Cardiac septum (tissue), 1 donor: ENCODE results near the gene CTSL. TPM values are rescaled to one million over a fixed set of nuclear protein-coding genes. Genes with fewer than 3 reads are reported as not detected.
"Not testable (repeated sequence)": the region's sequence is repeated elsewhere in the genome, so short reads cannot be mapped to it uniquely, and the experiment has no call there.

ENCODE experiments used
- DNase-seq: peaks from one replicate; pipeline ENCODE4 v3.0.0-alpha.2; 2020; ENCODE audit warnings: low spot score
- intact Hi-C: fragments of 100-400 bp; cut with DNase I; formaldehyde crosslinking; loops from one replicate; pipeline ENCODE4 v1.14.0; 2022
- total RNA-seq: library from RNA; stranded (reverse); fragmentation: NEBNext Ultra II Directional; extraction: Animal tissue kit (Norgen Biotek cat#: 25700); gene quantifications from one replicate; pipeline ENCODE4 v1.2.1, GENCODE V29; 2021
- donor health status: DM: no; HTN: no; CAD: no.

The CTSL gene
- total RNA-seq, 1 donor from 2014 or later: 116 TPM

DNA sequence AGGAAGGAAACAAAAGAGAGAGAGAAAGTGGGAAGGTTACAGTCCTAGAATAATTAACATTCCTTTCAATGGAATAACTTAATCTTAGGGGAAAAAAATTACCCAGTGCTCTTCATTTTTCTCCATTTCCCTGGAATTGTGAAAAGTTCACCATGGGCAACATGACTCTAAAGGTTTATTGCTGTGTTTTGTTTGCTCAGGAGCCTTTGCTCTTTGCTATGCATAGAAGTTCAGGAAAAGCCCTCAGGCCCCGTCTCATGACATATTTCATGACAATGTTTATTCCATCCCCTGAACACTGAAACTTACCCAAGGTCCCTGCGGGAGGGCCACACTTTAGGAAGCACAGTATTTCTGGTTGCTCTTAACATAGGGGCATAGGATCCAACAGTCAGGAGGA, 9.8 kb upstream of the CTSL start:
- DNase-seq: no peak
- intact Hi-C loops: no loop called here

- intact Hi-C loops: no loop called here
- DNase-seq: no peak
These were observed 8.5 kb upstream of the CTSL start for GRCh38 chr9:87717456-87717855.

- intact Hi-C loops: no loop called here
- DNase-seq: no peak
These were observed 7.7 kb upstream of the CTSL start for GRCh38 chr9:87718231-87718630.

- DNase-seq: no peak
- intact Hi-C loops: no loop called here
These were observed 6.9 kb upstream of the CTSL start for GRCh38 chr9:87718852-87719612.

DNA sequence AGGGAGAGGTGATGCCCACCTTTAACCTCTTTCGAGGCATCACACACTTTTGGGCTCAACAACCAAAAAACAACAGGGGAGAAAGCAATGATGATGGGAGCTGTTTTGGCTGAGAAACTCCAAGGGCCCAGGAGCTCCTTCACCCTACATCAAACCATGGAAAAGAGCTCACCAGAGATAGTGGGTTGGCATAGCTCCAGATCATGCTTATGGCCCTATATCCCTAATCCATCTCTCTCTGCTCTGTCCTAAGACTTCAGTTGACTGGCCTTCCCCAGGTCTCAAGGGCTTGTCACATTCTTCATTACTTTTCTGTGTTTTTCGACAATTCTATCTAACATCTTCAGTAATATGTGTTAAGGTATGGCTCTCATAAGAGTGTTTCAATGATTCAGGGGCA, 5.7 kb upstream of the CTSL start:
- intact Hi-C loops: no loop called here
- no peak for DNase-seq

DNA sequence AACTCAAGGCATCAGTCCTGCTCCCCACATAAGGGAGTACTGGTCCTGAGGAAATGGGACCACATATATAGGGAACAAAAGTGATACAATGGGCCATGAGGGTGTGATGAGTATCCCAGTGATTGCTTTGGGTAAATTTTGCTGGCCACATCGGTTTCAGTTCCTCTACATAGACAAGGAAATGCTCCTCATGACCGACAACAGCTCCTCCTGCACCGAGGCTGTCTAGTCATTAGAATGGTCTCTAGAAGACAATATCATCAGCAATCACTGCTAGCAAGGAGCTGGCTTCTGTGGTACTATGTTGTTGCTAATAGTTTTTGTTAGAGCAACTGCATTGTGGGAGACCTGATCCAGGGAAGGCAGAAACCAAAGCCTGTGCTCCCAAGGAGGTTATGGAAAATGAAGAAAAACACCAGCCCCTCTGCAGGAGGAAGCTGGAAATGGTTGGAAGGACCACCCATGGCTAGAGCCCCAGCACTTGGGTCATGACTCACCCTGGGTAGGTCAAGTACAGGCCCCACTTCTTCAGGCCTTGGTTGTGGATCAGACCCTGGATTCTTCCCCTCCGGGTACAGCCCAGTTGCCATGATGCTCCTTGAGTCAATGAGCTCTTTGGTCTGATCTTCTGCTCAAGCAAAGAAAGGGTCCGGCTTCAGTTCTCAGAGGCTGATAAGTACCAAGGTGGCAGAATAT, 3.4 kb upstream of the CTSL start:
- DNase-seq: no peak
- intact Hi-C loops: no loop called here

DNA sequence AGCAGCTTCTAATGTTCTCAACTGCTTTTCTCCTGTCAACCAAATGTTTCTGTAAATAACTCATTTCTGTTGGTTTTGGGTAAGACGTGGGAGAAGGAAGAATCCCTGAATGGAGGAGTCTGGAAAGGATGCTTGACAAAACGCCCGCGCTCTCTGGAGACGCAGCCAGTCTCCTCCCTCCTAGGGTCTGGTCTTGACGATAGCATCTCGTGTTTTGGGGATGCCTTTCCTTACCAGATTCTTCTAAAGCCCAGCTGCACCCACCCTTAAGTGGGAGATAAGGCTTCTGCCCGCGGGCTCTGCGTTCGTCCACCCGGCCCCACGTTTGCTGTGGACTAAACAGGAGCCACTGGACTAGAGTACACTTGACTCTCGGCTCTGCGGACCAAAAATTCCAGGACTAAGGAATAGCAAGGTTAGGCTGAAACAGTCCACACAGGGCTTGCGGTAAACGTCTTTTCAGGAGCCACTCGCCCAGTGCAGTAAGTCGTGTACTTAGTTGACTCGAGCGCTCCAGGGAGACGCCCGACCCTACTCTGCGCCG, 491 bp upstream of the CTSL start:
- DNase-seq: no peak
- intact Hi-C loops: no loop called here

DNA sequence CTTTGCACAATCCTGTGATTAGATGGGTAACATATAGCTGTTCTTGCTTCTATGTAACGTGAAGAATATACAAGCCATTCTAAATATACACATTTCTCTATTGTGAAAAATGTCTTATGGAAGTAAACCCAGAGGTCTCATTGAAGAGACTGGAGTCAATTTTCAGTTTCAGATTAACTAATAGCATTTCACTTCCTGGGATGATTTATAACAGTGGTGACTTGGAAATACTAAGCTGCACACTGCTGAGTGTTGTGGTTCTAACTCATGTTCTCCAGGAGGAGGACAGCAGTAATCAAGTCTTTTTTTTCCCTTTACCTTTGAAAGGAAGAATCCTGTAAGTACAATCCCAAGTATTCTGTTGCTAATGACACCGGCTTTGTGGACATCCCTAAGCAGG, 3.3 kb downstream of the CTSL start:
- no peak for DNase-seq
- intact Hi-C loops: no loop called here

DNA sequence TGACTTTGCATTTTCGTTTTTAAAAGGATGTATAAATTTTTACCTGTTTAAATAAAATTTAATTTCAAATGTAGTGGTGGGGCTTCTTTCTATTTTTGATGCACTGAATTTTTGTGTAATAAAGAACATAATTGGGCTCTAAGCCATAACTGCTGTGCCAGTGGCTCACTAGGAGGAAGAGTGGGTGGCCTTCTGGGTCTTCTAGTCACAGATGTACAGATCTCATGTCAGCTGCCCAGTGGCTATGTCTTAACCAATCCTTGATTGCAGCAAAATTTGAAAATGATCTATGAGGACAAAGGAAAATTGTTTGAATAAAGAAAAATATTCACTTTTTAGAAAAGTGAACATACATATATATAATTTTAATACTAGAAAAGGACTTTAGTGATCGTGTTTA, 5.4 kb downstream of the CTSL start:
- no peak for DNase-seq
- intact Hi-C loops: no loop called here

DNA sequence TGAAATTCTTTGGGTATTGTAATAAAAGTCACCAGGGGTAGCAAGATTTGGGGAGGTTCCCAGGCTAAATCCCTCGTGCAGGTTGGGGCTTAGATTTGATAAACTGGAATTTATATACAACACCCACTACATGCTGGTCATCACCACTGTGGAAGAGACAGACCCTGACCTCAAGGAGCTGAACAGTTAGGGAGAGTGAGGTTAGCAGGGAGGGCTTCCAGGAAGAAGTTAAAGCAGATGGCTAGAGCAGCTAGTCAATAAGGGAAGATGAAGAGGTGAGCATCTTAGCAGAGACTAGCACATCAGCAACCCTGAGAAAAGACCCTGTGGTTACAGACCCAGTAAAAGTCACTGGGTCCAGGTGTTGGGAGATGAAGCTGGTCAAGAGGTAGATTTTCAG, 6.4 kb downstream of the CTSL start:
- no peak for DNase-seq
- intact Hi-C loops: no loop called here

- no peak for DNase-seq
- intact Hi-C loops: no loop called here
These were observed 6.8 kb downstream of the CTSL start for GRCh38 chr9:87732756-87733155.

DNA sequence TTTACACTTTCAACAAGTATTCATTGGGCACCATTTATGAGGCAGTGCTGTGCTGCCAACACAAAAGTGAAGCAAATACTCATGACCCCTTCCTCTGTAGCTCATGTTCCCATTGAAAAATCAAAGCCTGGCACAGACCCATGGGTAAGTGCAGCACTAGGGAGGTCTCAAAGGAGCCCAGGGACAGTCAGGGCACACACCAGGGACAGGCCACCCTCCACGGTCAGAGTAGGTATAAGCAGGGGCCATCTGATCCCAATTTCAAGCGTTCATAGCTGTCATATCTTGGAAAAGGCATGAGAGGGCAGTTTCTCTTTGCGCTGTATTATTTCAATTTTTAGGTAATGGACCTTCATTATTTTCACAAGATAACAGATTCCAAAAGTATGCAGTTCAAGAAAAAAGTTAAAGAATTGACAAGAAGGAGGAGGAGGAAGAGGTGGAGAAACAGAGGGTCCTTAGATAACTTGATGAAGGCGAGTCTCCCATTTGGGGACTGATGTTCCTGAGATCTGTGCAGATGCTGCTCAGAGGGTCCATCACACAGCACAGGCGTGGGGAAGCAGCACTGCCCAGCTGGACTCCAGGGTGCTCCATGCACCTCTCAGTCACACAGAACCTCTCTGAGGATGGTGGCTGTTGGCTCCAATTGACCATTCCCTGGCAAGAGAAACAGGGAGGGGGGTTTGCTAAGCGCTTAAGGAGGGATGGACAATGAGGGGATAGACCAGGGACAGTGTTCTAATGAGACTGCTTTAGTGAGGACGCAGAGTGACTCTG, 7.5 kb downstream of the CTSL start:
- DNase-seq: no peak
- intact Hi-C loops: no loop called here

DNA sequence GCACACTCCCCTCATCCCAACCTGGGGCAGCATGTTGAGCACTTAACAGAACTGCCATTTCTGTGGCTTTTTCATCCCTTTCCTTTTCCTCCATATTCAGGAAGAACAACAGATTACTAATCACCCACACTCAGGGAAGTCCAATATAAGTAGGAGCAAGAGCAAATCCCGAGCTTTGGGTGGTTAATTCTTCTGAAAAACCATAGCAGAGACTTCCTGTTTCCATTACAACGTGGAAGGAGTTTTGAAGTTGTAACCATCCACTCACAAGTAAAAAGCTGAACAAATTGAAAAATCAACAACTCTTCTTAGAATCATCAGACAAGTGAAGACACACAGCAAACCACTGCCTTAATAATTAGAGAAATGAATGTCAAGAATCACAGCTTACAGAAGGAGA, 8.2 kb downstream of the CTSL start:
- DNase-seq: no peak
- intact Hi-C loops: no loop called here

GRCh38 chr9:87739546-87739945, 13.6 kb downstream of the CTSL start:
- intact Hi-C loops: no loop called here
- no peak for DNase-seq

- DNase-seq: no peak
- intact Hi-C loops: no loop called here
These were observed 14.3 kb downstream of the CTSL start for GRCh38 chr9:87740209-87740608.

DNA sequence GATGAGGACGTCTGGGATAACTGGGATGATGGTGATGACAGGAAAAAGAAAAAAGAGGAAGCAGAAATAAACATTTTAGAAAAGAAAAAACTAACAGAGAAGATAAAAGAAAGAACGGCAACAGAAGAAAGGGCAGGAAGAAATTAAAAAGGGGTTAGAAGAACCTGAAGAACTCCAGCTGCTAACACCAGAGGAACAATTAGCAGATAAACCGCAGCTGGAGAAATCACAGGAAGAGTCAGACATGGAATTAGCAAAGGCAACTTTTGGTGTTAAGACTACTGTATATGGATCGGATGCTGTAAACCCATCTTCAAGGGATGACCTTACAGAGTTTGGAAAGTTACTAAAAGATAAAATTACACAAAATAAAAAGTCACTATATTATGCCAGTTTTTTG, 15.4 kb downstream of the CTSL start:
- no peak for DNase-seq
- intact Hi-C loops: no loop called here

- DNase-seq: no peak
- intact Hi-C loops: no loop called here
These were observed 16.0 kb downstream of the CTSL start for GRCh38 chr9:87741891-87742290.

GRCh38 chr9:87742813-87743428, 17.0 kb downstream of the CTSL start:
- no peak for DNase-seq
- intact Hi-C loops: no loop called here

DNA sequence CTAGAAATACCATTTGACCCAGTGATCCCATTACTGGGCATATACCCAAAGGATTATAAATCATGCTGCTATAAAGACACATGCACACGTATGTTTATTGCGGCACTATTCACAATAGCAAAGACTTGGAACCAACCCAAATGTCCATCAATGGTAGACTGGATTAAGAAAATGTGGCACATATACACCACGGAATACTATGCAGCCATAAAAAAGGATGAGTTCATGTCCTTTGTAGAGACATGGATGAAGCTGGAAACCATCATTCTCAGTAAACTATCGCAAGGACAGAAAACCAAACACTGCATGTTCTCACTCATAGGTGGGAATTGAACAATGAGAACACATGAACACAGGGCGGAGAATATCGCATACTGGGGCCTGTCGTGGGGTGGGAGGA, 18.3 kb downstream of the CTSL start:
- intact Hi-C loops: not testable (repeated sequence)

DNA sequence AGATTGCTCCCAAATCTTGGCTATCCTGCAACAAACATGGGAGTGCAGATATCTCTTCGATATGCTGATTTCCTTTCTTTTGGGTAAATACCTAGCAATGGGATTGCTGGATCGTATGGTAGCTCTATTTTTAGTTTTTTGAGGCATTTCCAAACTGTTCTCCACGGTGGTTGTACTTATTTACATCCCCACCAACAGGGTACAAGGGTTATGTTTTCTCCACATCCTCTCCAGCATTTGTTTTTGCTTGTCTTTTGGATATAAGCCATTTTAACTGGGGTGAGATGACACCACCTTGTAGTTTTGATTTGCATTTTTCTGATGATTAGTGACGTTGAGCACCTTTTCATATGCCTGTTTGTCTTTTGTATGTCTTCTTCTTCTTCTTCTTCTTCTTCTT, 20.3 kb downstream of the CTSL start:
- intact Hi-C loops: no loop called here

More for the DNA sequence above, 18.3 kb downstream of the CTSL start:
- DNase-seq: not testable (repeated sequence)

More for the DNA sequence above, 20.3 kb downstream of the CTSL start:
- no peak for DNase-seq
